ENCODE measurements around the gene COPZ1.

GRCh38 chr12:54330442-54330841, 5.5 kb downstream of the COPZ1 start:
- TF ChIP-seq, protein P1, sequence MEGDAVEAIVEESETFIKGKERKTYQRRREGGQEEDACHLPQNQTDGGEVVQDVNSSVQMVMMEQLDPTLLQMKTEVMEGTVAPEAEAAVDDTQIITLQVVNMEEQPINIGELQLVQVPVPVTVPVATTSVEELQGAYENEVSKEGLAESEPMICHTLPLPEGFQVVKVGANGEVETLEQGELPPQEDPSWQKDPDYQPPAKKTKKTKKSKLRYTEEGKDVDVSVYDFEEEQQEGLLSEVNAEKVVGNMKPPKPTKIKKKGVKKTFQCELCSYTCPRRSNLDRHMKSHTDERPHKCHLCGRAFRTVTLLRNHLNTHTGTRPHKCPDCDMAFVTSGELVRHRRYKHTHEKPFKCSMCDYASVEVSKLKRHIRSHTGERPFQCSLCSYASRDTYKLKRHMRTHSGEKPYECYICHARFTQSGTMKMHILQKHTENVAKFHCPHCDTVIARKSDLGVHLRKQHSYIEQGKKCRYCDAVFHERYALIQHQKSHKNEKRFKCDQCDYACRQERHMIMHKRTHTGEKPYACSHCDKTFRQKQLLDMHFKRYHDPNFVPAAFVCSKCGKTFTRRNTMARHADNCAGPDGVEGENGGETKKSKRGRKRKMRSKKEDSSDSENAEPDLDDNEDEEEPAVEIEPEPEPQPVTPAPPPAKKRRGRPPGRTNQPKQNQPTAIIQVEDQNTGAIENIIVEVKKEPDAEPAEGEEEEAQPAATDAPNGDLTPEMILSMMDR (IDR thresholded peaks at IDR 0.05; ENCODE audit: low read depth, low read length), result no peak
- TF ChIP-seq EZH2phosphoT487 (IDR thresholded peaks at IDR 0.05; ENCODE audit: low read depth), result no peak

All from OCI-LY3 (cell line).